Medulla oblongata (tissue), 1 donor: Measurements from ENCODE around the gene ARRDC2.

Experiments used
- DNase-seq: peaks from one replicate; pipeline ENCODE4 v3.0.0-alpha.2; 2015; ENCODE audit errors: extremely low spot score

Gene ARRDC2

DNA sequence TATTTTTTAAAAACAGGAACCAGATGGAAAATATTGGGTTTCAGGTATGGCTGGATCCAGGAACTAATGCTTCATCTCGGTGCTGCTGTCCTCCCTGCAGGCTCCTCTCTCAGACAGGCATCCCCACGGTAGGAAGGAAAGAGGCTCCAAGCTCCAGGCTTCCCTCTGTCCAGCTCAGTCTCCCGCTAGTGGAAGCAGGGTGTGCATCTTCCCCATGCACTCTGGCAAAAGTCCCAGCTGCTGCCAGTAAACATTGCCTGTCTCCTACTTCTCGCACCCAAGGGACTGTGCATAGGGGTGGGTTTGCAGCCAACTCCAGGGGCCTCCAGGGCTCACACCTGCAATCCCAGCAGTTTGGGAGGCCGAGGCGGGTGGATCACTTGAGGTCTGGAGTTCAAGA, 49.6 kb downstream of the ARRDC2 start:
- DNase-seq = peak; percentile 64

DNA sequence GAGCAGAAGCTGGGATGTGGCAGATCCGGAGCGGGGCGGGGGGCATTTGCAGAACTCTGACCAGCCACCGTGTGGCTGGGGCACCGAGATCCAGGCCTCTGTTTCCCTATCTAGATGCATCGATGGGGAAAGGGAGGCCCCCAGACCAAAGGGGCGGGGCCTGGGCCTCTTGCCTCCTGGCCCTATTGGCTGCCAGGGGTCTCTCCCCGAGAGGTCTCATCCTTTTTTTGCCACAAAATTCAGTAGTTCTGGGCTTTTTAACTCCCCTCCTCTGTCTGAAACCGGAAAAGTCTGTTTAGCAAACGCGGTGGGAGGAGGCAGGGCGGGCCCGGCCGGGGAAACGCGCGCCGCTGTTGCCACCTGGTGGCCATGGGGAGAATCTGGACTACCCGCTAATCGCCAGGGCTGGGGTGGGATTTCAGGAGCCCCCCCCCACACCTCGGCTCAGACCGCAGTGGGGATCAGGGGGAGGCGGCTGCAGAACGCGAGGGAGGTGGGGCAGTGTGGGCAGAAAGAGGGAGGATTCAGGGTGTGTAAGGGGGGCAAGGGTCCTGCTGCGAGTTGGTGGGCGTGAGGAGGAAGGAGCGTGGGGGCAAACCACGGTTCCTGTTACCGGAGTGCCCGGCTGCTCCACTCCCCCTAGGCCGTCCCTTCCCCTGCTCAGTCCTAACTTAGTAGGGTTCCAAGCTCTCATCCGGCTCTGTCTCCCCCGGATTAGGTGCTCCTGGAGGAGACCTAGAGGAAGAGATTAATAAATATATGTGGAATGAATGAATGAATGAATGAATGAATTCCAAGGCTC, 50.4 kb downstream of the ARRDC2 start:
- peak; percentile 89 for DNase-seq

DNA sequence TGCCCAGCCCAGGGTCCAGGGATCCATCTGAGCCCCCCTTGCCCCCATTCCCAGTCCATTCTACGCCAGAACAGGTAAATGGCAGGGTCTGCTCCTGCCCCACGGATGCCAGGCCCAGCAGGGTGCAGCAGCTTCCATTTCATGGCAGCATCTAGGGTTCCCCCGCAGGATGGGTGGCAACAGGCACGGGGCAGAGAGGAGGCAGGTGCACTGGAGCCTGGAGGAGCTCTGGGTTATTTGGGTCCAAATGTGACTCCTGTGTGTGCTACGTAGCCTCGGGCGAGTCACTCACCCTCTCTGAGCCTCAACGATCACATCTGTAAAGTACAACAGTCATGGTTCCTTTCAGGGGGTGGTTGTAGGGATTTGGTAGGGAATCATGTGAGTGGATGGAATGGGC, 51.3 kb downstream of the ARRDC2 start:
- DNase-seq = no peak

DNA sequence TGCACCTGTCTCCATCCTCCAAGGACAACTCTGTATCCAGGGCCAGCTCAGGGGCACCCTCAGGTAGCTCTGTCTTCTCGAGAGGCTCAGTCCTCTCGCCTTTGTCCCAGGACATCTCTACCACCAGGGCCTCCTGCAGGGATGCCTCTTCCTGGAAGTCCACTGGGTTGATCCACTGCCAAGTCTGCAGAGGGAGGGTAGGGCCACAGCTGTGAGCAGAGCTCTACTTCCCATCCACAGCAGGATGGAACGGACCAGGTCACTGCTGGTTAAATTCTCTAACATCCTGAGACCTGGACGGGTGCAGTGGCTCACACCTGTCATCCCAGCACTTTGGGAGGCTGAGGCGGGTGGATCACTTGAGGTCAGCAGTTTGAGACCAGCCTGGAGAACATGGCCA, 51.9 kb downstream of the ARRDC2 start:
- DNase-seq = no peak

DNA sequence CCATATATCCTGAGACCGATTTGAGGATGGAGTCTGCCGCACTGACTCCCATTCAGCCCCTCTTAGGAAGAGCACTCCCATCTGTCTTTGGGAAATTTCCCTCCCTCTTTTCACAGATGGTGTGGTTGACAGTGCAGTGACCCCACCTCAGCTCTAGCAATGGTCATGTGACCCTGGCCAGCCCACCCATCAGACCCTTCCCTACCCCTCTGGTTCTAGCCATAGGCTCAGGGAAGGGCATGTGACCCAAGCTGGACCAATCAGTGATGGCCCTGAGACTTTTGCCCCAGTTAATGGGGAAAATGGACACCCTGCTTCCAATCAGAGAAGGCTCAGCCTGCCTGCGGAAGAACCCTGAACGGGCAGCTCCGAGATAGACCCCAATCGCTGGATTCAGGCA, 52.5 kb downstream of the ARRDC2 start:
- DNase-seq = no peak

DNA sequence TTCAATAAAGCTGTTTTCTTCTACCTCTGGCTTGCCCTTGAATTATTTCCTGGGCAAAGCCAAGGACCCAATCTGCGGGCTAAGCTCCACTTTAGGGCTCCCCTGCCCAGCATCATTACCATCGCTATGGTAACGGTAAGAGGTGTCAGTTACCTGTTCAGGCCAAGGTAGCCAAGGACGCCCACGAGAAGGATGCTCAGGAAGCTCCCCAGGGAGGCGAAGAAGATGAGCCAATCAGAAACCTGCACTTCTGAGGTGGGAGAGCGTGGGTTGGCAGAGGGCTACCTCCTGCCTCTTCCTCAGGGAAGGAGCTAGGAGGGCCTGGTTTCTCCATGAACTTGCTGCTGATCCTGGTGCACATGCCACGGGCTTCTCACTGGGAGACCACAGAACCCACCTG, 54.1 kb downstream of the ARRDC2 start:
- no peak for DNase-seq

DNA sequence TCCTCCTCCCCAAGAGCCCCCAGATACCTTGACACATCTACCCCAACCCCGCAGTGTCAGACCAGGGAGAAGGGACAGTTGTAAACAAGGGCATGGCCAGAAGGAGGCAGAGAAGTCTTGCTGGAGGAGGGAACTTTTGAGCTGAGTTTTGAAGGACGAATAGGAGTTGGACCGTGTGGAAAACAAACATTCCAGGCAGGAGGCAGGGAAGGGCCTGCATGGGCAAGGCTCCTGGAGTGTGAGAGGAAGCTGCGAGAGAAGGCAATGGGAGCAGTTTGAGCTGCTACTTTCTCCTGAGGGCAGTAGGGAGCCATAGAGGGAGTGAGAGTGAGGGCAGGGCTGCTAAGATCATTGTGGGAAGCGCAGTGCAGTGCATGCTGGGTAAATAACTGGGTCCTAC, 55.5 kb downstream of the ARRDC2 start:
- DNase-seq = no peak
